ENCODE data around the gene TBCE.

TBCE gene

GRCh38 chr1:235417086-235417697, 50.0 kb downstream of the TBCE start:
- Histone ChIP-seq H2BK15ac (ENCODE audit: low read length) (no peak overlapping the region), H3K4me3 (ENCODE audit: low read length in 2 of 2) (no peak overlapping the region), H4K8ac (ENCODE audit: low read depth, low read length) (no peak overlapping the region), H3K4me1 (ENCODE audit: control insufficient read depth in 2 of 2, insufficient read depth in 1 of 2, low read depth in 1 of 2, low read length in 2 of 2) (no peaks in the 10 kb centered on the region), H2BK12ac (ENCODE audit: low read length) (no peak overlapping the region), H3K18ac (ENCODE audit: low read length) (no peak overlapping the region), H3K27ac (replicated peaks; ENCODE audit: low read length) (no peak overlapping the region), H2AFZ (ENCODE audit: low read length) (no peak overlapping the region), H3K79me1 (ENCODE audit: low read depth, low read length) (no peaks in the 10 kb centered on the region), H3K23ac (ENCODE audit: low read depth, low read length, poor library complexity) (no peak overlapping the region), H2BK5ac (ENCODE audit: low read length) (no peak overlapping the region), H3K9ac (ENCODE audit: low read depth, low read length, poor library complexity) (no peak overlapping the region), H3K4ac (ENCODE audit: low read length) (no peak overlapping the region), H2BK120ac (ENCODE audit: low read depth, low read length) (no peak overlapping the region), H3K36me3 (replicated peaks in 1 of 2; ENCODE audit: control insufficient read depth in 2 of 2, insufficient read depth in 2 of 2, low read length in 2 of 2) (peaks cover 2 to 14% of the 10 kb centered on the region in 2 donors), H3K4me2 (ENCODE audit: insufficient read depth, low read length, poor library complexity, severe bottlenecking) (no peak overlapping the region), H3K27me3 (ENCODE audit: control insufficient read depth in 3 of 3, insufficient read depth in 3 of 3, low read depth in 1 of 3, low read length in 3 of 3) (no peaks in the 10 kb centered on the region), H3K14ac (ENCODE audit: low read length) (no peak overlapping the region), H4K91ac (ENCODE audit: low read depth, low read length, poor library complexity) (no peak overlapping the region), H2AK5ac (ENCODE audit: low read depth, low read length) (no peak overlapping the region), H3K9me3 (replicated peaks in 1 of 2; ENCODE audit: control insufficient read depth in 2 of 2, insufficient read depth in 1 of 2, low read depth in 1 of 2, low read length in 2 of 2) (peaks cover 0 to 1% of the 10 kb centered on the region in 2 donors)
- DNase-seq (ENCODE audit: low spot score), result peak; percentile 56
- WGBS, 2 donors (ENCODE audit: extremely low coverage in 2 of 2, insufficient read length in 2 of 2, insufficient replicate concordance in 1 of 2), result no CpG with 5 or more reads among the region's 8 CpGs

DNA sequence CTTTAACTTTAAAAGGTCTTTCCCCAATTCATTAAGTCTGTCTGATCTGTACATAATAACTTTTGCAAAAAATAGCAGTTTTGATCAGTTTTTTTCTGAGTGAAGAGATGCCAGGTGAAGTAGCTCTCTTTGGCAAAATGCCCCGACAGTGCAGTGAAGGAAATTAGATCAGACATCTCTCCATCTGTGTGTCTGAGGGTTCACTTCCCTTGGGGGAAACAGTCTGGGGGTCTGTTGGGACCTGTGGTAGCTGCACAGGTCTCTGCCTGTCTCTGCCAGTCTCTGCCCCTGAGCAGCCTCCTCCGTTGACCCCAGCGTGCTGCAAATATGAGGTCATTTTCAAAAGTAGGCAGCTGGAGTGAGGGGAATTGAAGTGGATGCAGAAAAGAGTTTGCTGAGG, 54.5 kb downstream of the TBCE start:
- peaks cover 0 to 6% of the 10 kb centered on the region in 2 donors for H3K4me1 ChIP-seq (ENCODE audit: control insufficient read depth in 2 of 2, insufficient read depth in 1 of 2, low read depth in 1 of 2, low read length in 2 of 2)
- H3K4me2 ChIP-seq (ENCODE audit: insufficient read depth, low read length, poor library complexity, severe bottlenecking), result no peak overlapping the region
- H3K27ac ChIP-seq (replicated peaks; ENCODE audit: low read length), result no peak overlapping the region
- H3K27me3 ChIP-seq (ENCODE audit: control insufficient read depth in 3 of 3, insufficient read depth in 3 of 3, low read depth in 1 of 3, low read length in 3 of 3), result no peaks in the 10 kb centered on the region
- no CpG with 5 or more reads among the region's 3 CpGs for WGBS, 2 donors (ENCODE audit: extremely low coverage in 2 of 2, insufficient read length in 2 of 2, insufficient replicate concordance in 1 of 2)
- no peak overlapping the region for H2BK120ac ChIP-seq (ENCODE audit: low read depth, low read length)
- no peak overlapping the region for H2BK5ac ChIP-seq (ENCODE audit: low read length)
- no peak overlapping the region for H3K18ac ChIP-seq (ENCODE audit: low read length)
- H3K23ac ChIP-seq (ENCODE audit: low read depth, low read length, poor library complexity), result no peak overlapping the region
- H3K14ac ChIP-seq (ENCODE audit: low read length), result no peak overlapping the region
- no peak overlapping the region for H2AK5ac ChIP-seq (ENCODE audit: low read depth, low read length)
- no peak overlapping the region for H2BK15ac ChIP-seq (ENCODE audit: low read length)
- H3K9ac ChIP-seq (ENCODE audit: low read depth, low read length, poor library complexity), result no peak overlapping the region
- DNase-seq (ENCODE audit: low spot score), result no peak
- peaks cover 2 to 10% of the 10 kb centered on the region in 2 donors for H3K36me3 ChIP-seq (replicated peaks in 1 of 2; ENCODE audit: control insufficient read depth in 2 of 2, insufficient read depth in 2 of 2, low read length in 2 of 2)
- H4K8ac ChIP-seq (ENCODE audit: low read depth, low read length), result no peak overlapping the region
- H2BK12ac ChIP-seq (ENCODE audit: low read length), result no peak overlapping the region
- no peaks in the 10 kb centered on the region for H3K9me3 ChIP-seq (replicated peaks in 1 of 2; ENCODE audit: control insufficient read depth in 2 of 2, insufficient read depth in 1 of 2, low read depth in 1 of 2, low read length in 2 of 2)
- H4K91ac ChIP-seq (ENCODE audit: low read depth, low read length, poor library complexity), result no peak overlapping the region
- H3K4ac ChIP-seq (ENCODE audit: low read length), result no peak overlapping the region
- no peaks in the 10 kb centered on the region for H3K79me1 ChIP-seq (ENCODE audit: low read depth, low read length)
- H3K4me3 ChIP-seq (ENCODE audit: low read length in 2 of 2), result no peak overlapping the region
- H2AFZ ChIP-seq (ENCODE audit: low read length), result no peak overlapping the region

- H3K27me3 ChIP-seq (ENCODE audit: control insufficient read depth in 3 of 3, insufficient read depth in 3 of 3, low read depth in 1 of 3, low read length in 3 of 3), result no peaks in the 10 kb centered on the region
- H3K9ac ChIP-seq (ENCODE audit: low read depth, low read length, poor library complexity), result peak overlapping the region; percentile 2
- peak overlapping the region; percentile 11 for H3K23ac ChIP-seq (ENCODE audit: low read depth, low read length, poor library complexity)
- H3K4me2 ChIP-seq (ENCODE audit: insufficient read depth, low read length, poor library complexity, severe bottlenecking), result no peak overlapping the region
- H3K36me3 ChIP-seq (replicated peaks in 1 of 2; ENCODE audit: control insufficient read depth in 2 of 2, insufficient read depth in 2 of 2, low read length in 2 of 2), result peaks cover 0 to 13% of the 10 kb centered on the region in 2 donors
- H3K79me1 ChIP-seq (ENCODE audit: low read depth, low read length), result no peaks in the 10 kb centered on the region
- H2BK15ac ChIP-seq (ENCODE audit: low read length), result no peak overlapping the region
- H2AK5ac ChIP-seq (ENCODE audit: low read depth, low read length), result no peak overlapping the region
- H3K4me1 ChIP-seq (ENCODE audit: control insufficient read depth in 2 of 2, insufficient read depth in 1 of 2, low read depth in 1 of 2, low read length in 2 of 2), result peaks cover 0 to 6% of the 10 kb centered on the region in 2 donors
- H3K18ac ChIP-seq (ENCODE audit: low read length), result peak overlapping the region; percentile 7
- H3K4me3 ChIP-seq (ENCODE audit: low read length in 2 of 2), result no peak overlapping the region
- no peak overlapping the region for H2AFZ ChIP-seq (ENCODE audit: low read length)
- H3K27ac ChIP-seq (replicated peaks; ENCODE audit: low read length), result no peak overlapping the region
- H2BK120ac ChIP-seq (ENCODE audit: low read depth, low read length), result no peak overlapping the region
- no peak overlapping the region for H2BK5ac ChIP-seq (ENCODE audit: low read length)
- DNase-seq (ENCODE audit: low spot score), result no peak
- H4K8ac ChIP-seq (ENCODE audit: low read depth, low read length), result no peak overlapping the region
- no peak overlapping the region for H3K14ac ChIP-seq (ENCODE audit: low read length)
- no CpG with 5 or more reads among the region's 12 CpGs for WGBS, 2 donors (ENCODE audit: extremely low coverage in 2 of 2, insufficient read length in 2 of 2, insufficient replicate concordance in 1 of 2)
- no peaks in the 10 kb centered on the region for H3K9me3 ChIP-seq (replicated peaks in 1 of 2; ENCODE audit: control insufficient read depth in 2 of 2, insufficient read depth in 1 of 2, low read depth in 1 of 2, low read length in 2 of 2)
- no peak overlapping the region for H3K4ac ChIP-seq (ENCODE audit: low read length)
- no peak overlapping the region for H4K91ac ChIP-seq (ENCODE audit: low read depth, low read length, poor library complexity)
- H2BK12ac ChIP-seq (ENCODE audit: low read length), result no peak overlapping the region
Measured at GRCh38 chr1:235423214-235423652, 56.0 kb downstream of the TBCE start.

DNA sequence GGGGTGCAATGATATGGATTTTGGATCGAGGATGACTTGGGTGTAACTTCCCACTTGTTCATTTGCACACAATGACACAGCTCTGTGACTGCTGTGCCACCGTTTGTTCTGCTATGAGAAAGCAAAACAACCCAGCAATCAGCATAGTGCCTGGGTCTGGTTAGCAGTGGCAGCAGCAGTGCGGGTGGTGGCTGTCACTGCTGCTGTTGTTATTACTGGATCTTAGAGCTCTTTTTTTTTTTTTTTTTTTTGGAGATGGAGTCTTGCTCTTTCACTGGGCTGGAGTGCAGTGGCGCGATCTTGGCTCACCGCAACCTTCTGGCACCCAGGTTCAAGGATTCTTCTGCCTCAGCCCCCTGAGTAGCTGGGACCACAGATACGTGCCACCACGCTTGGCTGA, 56.9 kb downstream of the TBCE start:
- H3K79me1 ChIP-seq (ENCODE audit: low read depth, low read length), result no peaks in the 10 kb centered on the region
- no peak overlapping the region for H2AK5ac ChIP-seq (ENCODE audit: low read depth, low read length)
- H3K9me3 ChIP-seq (replicated peaks in 1 of 2; ENCODE audit: control insufficient read depth in 2 of 2, insufficient read depth in 1 of 2, low read depth in 1 of 2, low read length in 2 of 2), result no peaks in the 10 kb centered on the region
- no peak overlapping the region for H3K4me2 ChIP-seq (ENCODE audit: insufficient read depth, low read length, poor library complexity, severe bottlenecking)
- peaks cover 0 to 6% of the 10 kb centered on the region in 2 donors for H3K4me1 ChIP-seq (ENCODE audit: control insufficient read depth in 2 of 2, insufficient read depth in 1 of 2, low read depth in 1 of 2, low read length in 2 of 2)
- H3K4ac ChIP-seq (ENCODE audit: low read length), result no peak overlapping the region
- no peak overlapping the region for H4K91ac ChIP-seq (ENCODE audit: low read depth, low read length, poor library complexity)
- H3K27me3 ChIP-seq (ENCODE audit: control insufficient read depth in 3 of 3, insufficient read depth in 3 of 3, low read depth in 1 of 3, low read length in 3 of 3), result no peaks in the 10 kb centered on the region
- peaks cover 0 to 10% of the 10 kb centered on the region in 2 donors for H3K36me3 ChIP-seq (replicated peaks in 1 of 2; ENCODE audit: control insufficient read depth in 2 of 2, insufficient read depth in 2 of 2, low read length in 2 of 2)
- no peak overlapping the region for H2AFZ ChIP-seq (ENCODE audit: low read length)
- no CpG with 5 or more reads among the region's 8 CpGs for WGBS, 2 donors (ENCODE audit: extremely low coverage in 2 of 2, insufficient read length in 2 of 2, insufficient replicate concordance in 1 of 2)
- no peak overlapping the region for H3K27ac ChIP-seq (replicated peaks; ENCODE audit: low read length)
- H2BK15ac ChIP-seq (ENCODE audit: low read length), result no peak overlapping the region
- DNase-seq (ENCODE audit: low spot score), result no peak
- no peak overlapping the region for H3K18ac ChIP-seq (ENCODE audit: low read length)
- no peak overlapping the region for H2BK5ac ChIP-seq (ENCODE audit: low read length)
- no peak overlapping the region for H3K14ac ChIP-seq (ENCODE audit: low read length)
- H2BK120ac ChIP-seq (ENCODE audit: low read depth, low read length), result no peak overlapping the region
- no peak overlapping the region for H3K4me3 ChIP-seq (ENCODE audit: low read length in 2 of 2)
- H2BK12ac ChIP-seq (ENCODE audit: low read length), result no peak overlapping the region
- H3K9ac ChIP-seq (ENCODE audit: low read depth, low read length, poor library complexity), result no peak overlapping the region
- no peak overlapping the region for H4K8ac ChIP-seq (ENCODE audit: low read depth, low read length)
- no peak overlapping the region for H3K23ac ChIP-seq (ENCODE audit: low read depth, low read length, poor library complexity)
